ENCODE measurements around the gene NRXN3. TPM values are rescaled to one million over a fixed set of nuclear protein-coding genes. Genes with fewer than 3 reads are reported as not detected.

Gene NRXN3
- total RNA-seq, 1 experiment from 2014 or later = not detected

GRCh38 chr14:79294499-79294898 lies 1124.3 kb downstream of the NRXN3 start:
- Histone ChIP-seq H3K27ac (no peak overlapping the region), H4K20me1 (ENCODE audit: insufficient read depth) (no peaks in the 10 kb centered on the region), H3K4me2 (no peak overlapping the region), H3K9me3 (ENCODE audit: insufficient read depth, low read depth) (no peaks in the 10 kb centered on the region), H3K4me3 (no peak overlapping the region), H3K27me3 (ENCODE audit: insufficient read depth, low read depth) (0 out of 2 replicates have a peak, but pooled peaks cover 7% of the 10 kb centered on the region), H3K9me2 (ENCODE audit: insufficient read depth) (no peaks in the 10 kb centered on the region), H2AFZ (no peak overlapping the region), H3K36me3 (ENCODE audit: low read depth) (no peaks in the 10 kb centered on the region), H3K79me2 (ENCODE audit: low read depth) (no peaks in the 10 kb centered on the region), H3F3A (ENCODE audit: insufficient read depth, low read depth) (no peaks in the 10 kb centered on the region), H3K4me1 (replicated peaks; ENCODE audit: insufficient read depth) (no peaks in the 10 kb centered on the region)
- DNase-seq = no peak
- ChIA-PET CTCF (no interaction called here), POLR2A (ENCODE audit: unreplicated experiment) (no interaction called here)
- intact Hi-C loops (cut with micrococcal nuclease; ENCODE audit: unreplicated experiment) = no loop called here
- no TSS peak for BruUV-seq (replicated peaks)
- TF ChIP-seq EZH2 (IDR thresholded peaks at IDR 0.05; ENCODE audit: low read depth) = no peak
- no peak for TF ChIP-seq CTCF (conservative IDR thresholded peaks at IDR 0.05)

- Histone ChIP-seq H3K4me3 (no peak overlapping the region), H3K27me3 (ENCODE audit: insufficient read depth, low read depth) (0 out of 2 replicates have a peak, but pooled peaks cover 3% of the 10 kb centered on the region), H3F3A (ENCODE audit: insufficient read depth, low read depth) (no peaks in the 10 kb centered on the region), H3K4me1 (replicated peaks; ENCODE audit: insufficient read depth) (no peaks in the 10 kb centered on the region), H4K20me1 (ENCODE audit: insufficient read depth) (no peaks in the 10 kb centered on the region), H3K36me3 (ENCODE audit: low read depth) (no peaks in the 10 kb centered on the region), H3K27ac (no peak overlapping the region), H3K9me2 (ENCODE audit: insufficient read depth) (no peaks in the 10 kb centered on the region), H3K79me2 (ENCODE audit: low read depth) (no peaks in the 10 kb centered on the region), H2AFZ (no peak overlapping the region), H3K9me3 (ENCODE audit: insufficient read depth, low read depth) (no peaks in the 10 kb centered on the region), H3K4me2 (no peak overlapping the region)
- intact Hi-C loops (cut with micrococcal nuclease; ENCODE audit: unreplicated experiment) = no loop called here
- no peak for TF ChIP-seq EZH2 (IDR thresholded peaks at IDR 0.05; ENCODE audit: low read depth)
- CTCF ChIA-PET = no interaction called here
- BruUV-seq (replicated peaks) = no TSS peak
- no peak for DNase-seq
- POLR2A ChIA-PET (ENCODE audit: unreplicated experiment) = no interaction called here
Observed at GRCh38 chr14:79295385-79295784, 1125.2 kb downstream of the NRXN3 start.

GRCh38 chr14:79298373-79298772 lies 1128.2 kb downstream of the NRXN3 start:
- POLR2A ChIA-PET (ENCODE audit: unreplicated experiment) = no interaction called here
- no TSS peak for BruUV-seq (replicated peaks)
- intact Hi-C loops (cut with micrococcal nuclease; ENCODE audit: unreplicated experiment) = no loop called here

More at GRCh38 chr14:79298373-79298772, 1128.2 kb downstream of the NRXN3 start:
- no peak overlapping the region for H3K4me3 ChIP-seq
- no peaks in the 10 kb centered on the region for H3K9me3 ChIP-seq (ENCODE audit: insufficient read depth, low read depth)
- no peaks in the 10 kb centered on the region for H3F3A ChIP-seq (ENCODE audit: insufficient read depth, low read depth)
- no peaks in the 10 kb centered on the region for H4K20me1 ChIP-seq (ENCODE audit: insufficient read depth)
- H3K27me3 ChIP-seq (ENCODE audit: insufficient read depth, low read depth) = 0 out of 2 replicates have a peak, but pooled peaks cover 2% of the 10 kb centered on the region
- no peak for DNase-seq
- H3K4me2 ChIP-seq = no peak overlapping the region
- H3K36me3 ChIP-seq (ENCODE audit: low read depth) = no peaks in the 10 kb centered on the region
- no peaks in the 10 kb centered on the region for H3K9me2 ChIP-seq (ENCODE audit: insufficient read depth)
- no peak overlapping the region for H2AFZ ChIP-seq
- TF ChIP-seq CTCF (conservative IDR thresholded peaks at IDR 0.05) (no peak), EZH2 (IDR thresholded peaks at IDR 0.05; ENCODE audit: low read depth) (no peak)
- H3K79me2 ChIP-seq (ENCODE audit: low read depth) = no peaks in the 10 kb centered on the region
- CTCF ChIA-PET = no interaction called here
- no peaks in the 10 kb centered on the region for H3K4me1 ChIP-seq (replicated peaks; ENCODE audit: insufficient read depth)
- H3K27ac ChIP-seq = no peak overlapping the region

Data from PC-9 (cell line).